GM21737 (cell line): ENCODE measurements around the gene SPEG.
"Not testable (repeated sequence)": the region's sequence is repeated elsewhere in the genome, so short reads cannot be mapped to it uniquely, and the experiment has no call there.

ENCODE experiments used
- ATAC-seq: cut with Tn5 transposase; IDR thresholded peaks from one replicate; pipeline ENCODE4 v1.9.1; 2021; ENCODE audit warnings: mild to moderate bottlenecking, moderate library complexity; ENCODE audit not compliant: unreplicated experiment

The SPEG gene

GRCh38 chr2:219404291-219404910 lies 30.2 kb upstream of the SPEG start:
- no peak for ATAC-seq

DNA sequence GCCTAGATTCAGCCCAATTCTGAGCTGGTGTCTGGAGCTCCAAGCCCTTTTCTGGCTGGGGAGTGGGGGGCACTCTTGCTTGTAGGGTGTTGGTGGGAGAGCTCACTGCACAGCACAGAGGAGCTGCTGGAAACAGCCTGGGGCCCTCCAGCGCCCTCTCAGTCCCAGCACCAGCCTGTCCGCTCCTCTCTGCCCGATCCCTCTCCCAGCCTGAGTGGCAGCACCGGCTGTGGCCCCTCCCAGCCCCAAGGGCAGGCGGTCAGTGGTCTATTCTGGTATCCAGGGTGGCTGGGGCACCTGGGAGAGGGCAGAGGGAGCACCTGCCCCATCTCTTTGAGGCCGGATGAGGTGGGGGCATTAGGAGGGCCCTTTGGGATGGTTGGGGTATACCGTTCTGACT lies 29.7 kb upstream of the SPEG start:
- no peak for ATAC-seq

DNA sequence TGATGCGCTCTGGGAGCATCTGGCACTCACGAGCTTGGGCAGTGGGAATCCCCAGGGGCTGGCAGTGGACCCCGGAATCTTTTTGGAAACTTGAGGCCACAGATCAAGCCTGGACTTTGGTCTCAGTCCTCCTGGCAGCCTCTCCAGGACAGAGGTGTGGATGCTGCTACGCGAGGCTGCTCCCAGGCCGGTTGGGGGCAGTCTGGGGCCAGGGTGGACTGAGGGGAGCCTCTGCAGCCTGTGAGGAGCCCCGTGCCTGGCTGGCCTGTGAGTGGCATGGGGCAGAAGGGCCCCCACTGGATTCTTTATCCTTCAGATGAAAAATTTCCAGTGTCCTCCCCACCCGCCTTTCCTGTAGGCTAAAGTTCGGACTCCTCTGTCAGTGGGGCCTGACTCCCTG lies 29.2 kb upstream of the SPEG start:
- ATAC-seq: no peak

- ATAC-seq: no peak
Observed at GRCh38 chr2:219405958-219406860, 28.4 kb upstream of the SPEG start.

GRCh38 chr2:219406861-219407230 lies 27.8 kb upstream of the SPEG start:
- ATAC-seq: no peak

- ATAC-seq: not testable (repeated sequence)
Observed at GRCh38 chr2:219407343-219407742, 27.3 kb upstream of the SPEG start.

GRCh38 chr2:219408204-219408603 lies 26.4 kb upstream of the SPEG start:
- no peak for ATAC-seq

DNA sequence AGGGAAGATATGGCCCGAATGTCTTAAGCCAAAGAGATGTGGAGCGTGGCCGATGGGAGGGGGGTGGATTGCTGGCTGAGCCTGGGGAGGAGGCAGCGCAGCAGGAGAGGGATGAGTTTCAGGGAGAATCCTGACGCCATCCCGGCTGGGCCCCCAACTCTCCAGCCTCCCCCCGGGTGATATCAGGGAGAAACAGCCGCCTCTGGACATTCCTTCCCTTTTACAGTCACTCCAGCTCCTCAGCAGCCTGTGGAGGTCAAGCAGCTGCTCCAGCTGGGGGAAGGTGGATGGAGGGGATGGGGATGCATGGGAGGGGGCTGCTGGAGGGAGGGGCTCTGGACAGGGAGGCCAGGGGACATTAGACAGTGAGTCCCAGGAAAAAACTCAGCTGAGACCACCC lies 26.0 kb upstream of the SPEG start:
- no peak for ATAC-seq

DNA sequence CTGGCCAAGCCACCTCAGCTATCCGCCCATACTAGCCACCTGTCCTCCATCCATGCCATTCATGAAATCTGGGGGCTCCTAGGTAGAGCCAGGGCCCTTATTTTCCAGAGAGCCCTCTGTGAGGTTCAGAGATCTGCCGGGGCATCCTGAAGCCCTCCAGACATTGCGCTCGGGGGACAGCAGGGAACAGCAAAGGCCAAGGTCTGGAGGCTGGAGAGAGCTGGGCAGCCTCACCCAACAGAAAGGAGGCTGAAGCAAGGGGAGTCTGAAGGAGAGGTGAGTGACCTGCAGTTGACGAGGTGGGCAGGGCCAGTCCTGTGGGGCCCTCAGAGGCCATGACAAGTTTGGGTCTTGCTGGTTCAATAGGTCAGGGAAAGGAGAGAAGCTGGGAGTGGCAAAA lies 25.0 kb upstream of the SPEG start:
- no peak for ATAC-seq

GRCh38 chr2:219410390-219410789 lies 24.3 kb upstream of the SPEG start:
- ATAC-seq: no peak

GRCh38 chr2:219414857-219415256 lies 19.8 kb upstream of the SPEG start:
- no peak for ATAC-seq

GRCh38 chr2:219415580-219416234 lies 18.9 kb upstream of the SPEG start:
- no peak for ATAC-seq

DNA sequence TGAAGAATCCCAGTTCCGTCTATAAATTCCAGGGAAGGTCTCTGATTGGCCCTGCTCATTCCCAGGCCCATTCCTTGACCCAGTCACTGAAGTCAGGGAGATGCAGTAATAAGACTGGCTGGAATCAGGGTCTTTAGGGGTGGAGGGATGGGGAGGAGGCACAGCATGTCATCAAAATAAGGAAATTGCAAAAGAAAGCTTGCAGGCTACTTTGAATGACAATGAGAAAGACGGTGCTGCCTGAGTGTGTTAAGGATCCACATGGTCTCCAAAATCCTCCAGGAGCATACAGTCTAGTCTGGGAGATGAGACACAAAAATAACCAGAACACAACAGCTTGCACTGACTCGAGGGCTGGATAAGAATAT lies 18.4 kb upstream of the SPEG start:
- ATAC-seq: no peak

- ATAC-seq: no peak
Observed at GRCh38 chr2:219416938-219417337, 17.7 kb upstream of the SPEG start.

GRCh38 chr2:219417374-219417773 lies 17.3 kb upstream of the SPEG start:
- ATAC-seq: no peak

DNA sequence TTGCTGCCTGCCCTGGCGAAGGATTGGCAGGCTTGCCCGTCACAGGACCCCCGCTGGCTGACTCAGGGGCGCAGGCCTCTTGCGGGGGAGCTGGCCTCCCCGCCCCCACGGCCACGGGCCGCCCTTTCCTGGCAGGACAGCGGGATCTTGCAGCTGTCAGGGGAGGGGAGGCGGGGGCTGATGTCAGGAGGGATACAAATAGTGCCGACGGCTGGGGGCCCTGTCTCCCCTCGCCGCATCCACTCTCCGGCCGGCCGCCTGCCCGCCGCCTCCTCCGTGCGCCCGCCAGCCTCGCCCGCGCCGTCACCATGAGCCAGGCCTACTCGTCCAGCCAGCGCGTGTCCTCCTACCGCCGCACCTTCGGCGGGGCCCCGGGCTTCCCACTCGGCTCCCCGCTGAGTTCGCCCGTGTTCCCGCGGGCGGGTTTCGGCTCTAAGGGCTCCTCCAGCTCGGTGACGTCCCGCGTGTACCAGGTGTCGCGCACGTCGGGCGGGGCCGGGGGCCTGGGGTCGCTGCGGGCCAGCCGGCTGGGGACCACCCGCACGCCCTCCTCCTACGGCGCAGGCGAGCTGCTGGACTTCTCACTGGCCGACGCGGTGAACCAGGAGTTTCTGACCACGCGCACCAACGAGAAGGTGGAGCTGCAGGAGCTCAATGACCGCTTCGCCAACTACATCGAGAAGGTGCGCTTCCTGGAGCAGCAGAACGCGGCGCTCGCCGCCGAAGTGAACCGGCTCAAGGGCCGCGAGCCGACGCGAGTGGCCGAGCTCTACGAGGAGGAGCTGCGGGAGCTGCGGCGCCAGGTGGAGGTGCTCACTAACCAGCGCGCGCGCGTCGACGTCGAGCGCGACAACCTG lies 16.3 kb upstream of the SPEG start, which contains the start of gene DES:
TSS of gene DES (plus strand) at position 223 of the 857 bp plus-strand sequence. CDS start at position 309, 86 bp downstream.
- no peak for ATAC-seq

- no peak for ATAC-seq
Observed at GRCh38 chr2:219419012-219419324, 15.7 kb upstream of the SPEG start.

GRCh38 chr2:219419331-219420197 lies 15.1 kb upstream of the SPEG start:
- ATAC-seq: no peak

DNA sequence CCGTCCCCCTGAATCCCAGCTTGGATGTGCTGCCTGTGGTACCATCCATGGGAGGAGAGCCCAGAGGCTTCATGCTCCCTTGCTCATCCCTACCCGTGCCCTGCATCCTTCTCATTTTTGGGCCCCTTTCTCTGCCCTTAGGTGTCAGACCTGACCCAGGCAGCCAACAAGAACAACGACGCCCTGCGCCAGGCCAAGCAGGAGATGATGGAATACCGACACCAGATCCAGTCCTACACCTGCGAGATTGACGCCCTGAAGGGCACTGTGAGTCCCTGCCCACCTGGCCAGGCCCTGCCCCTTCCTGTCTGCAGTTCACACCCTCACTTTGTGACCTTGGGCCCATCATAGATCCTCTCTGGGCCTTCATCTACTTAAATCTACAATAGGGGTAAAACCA lies 14.0 kb upstream of the SPEG start:
- no peak for ATAC-seq

- no peak for ATAC-seq
Observed at GRCh38 chr2:219421323-219421722, 13.3 kb upstream of the SPEG start.
